ENCODE results near the gene BAMBI.
"Not testable (repeated sequence)": the region's sequence is repeated elsewhere in the genome, so short reads cannot be mapped to it uniquely, and the experiment has no call there.

BAMBI gene

GRCh38 chr10:28638392-28638791 lies 38.9 kb upstream of the BAMBI start:
- TF ChIP-seq, protein P1, sequence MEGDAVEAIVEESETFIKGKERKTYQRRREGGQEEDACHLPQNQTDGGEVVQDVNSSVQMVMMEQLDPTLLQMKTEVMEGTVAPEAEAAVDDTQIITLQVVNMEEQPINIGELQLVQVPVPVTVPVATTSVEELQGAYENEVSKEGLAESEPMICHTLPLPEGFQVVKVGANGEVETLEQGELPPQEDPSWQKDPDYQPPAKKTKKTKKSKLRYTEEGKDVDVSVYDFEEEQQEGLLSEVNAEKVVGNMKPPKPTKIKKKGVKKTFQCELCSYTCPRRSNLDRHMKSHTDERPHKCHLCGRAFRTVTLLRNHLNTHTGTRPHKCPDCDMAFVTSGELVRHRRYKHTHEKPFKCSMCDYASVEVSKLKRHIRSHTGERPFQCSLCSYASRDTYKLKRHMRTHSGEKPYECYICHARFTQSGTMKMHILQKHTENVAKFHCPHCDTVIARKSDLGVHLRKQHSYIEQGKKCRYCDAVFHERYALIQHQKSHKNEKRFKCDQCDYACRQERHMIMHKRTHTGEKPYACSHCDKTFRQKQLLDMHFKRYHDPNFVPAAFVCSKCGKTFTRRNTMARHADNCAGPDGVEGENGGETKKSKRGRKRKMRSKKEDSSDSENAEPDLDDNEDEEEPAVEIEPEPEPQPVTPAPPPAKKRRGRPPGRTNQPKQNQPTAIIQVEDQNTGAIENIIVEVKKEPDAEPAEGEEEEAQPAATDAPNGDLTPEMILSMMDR (IDR thresholded peaks at IDR 0.05; ENCODE audit: extremely low read depth, insufficient read depth, missing control alignments) = no peak
- DNase-seq (ENCODE audit: low spot score) = no peak
- in situ Hi-C loops (cut with MboI; ENCODE audit: low pct_unique_long_range_greater_than_20kb, low sequenced_read_pairs, unreplicated experiment) = no loop called here

DNA sequence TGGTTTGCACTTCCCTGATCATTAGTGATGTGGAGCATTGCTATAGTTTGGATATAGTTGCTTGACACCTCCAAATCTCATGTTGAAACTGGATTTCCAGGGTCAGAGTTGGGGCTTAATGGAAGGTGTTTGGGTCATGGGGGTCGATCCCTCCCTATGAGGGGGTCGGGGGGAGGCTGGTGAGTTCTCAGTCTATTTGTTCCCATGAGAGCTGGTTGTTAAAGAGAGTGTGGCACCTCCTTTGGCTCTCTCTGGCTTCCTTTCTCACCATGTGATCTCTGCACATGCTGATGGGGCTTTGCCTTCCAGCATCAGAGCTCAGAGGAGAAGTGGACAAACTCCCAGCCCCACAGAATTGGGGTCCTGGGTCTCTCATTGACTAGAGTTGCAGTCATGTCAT lies 36.8 kb upstream of the BAMBI start:
- no peak for DNase-seq (ENCODE audit: low spot score)

GRCh38 chr10:28644647-28645046 lies 32.7 kb upstream of the BAMBI start:
- TF ChIP-seq, protein P1 (IDR thresholded peaks at IDR 0.05; ENCODE audit: extremely low read depth, insufficient read depth, missing control alignments) = no peak
- no peak for DNase-seq (ENCODE audit: low spot score)
- in situ Hi-C loops (cut with MboI; ENCODE audit: low pct_unique_long_range_greater_than_20kb, low sequenced_read_pairs, unreplicated experiment) = no loop called here

More for the DNA sequence above, 36.8 kb upstream of the BAMBI start:
- in situ Hi-C loops (cut with MboI; ENCODE audit: low pct_unique_long_range_greater_than_20kb, low sequenced_read_pairs, unreplicated experiment) = no loop called here
- TF ChIP-seq, protein P1 (IDR thresholded peaks at IDR 0.05; ENCODE audit: extremely low read depth, insufficient read depth, missing control alignments) = no peak

DNA sequence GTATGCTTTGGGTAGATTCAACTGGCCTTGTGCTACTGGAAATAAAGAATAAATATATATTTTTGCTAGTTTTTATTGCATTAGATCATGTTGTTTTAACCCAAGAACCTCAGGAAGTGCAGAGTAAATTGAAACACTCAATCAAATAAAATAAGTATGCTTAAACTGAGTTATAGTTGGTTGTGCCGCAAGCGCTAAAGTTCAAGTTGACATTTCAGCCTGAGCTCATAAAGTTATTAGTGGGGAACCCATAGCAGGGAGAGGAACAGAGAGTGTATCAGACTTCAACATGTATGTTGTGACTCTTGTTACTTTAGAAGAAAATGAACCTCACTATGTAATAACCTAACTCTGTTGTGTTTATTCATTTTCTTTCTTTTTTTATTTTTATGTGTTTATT lies 25.2 kb upstream of the BAMBI start:
- in situ Hi-C loops (cut with MboI; ENCODE audit: low pct_unique_long_range_greater_than_20kb, low sequenced_read_pairs, unreplicated experiment) = loop anchor here (25.0 kb wide), 1 partner anchor 660 kb away; no protein-coding TSS in a partner anchor
- no peak for DNase-seq (ENCODE audit: low spot score)
- TF ChIP-seq, protein P1 (IDR thresholded peaks at IDR 0.05; ENCODE audit: extremely low read depth, insufficient read depth, missing control alignments) = no peak

- in situ Hi-C loops (cut with MboI; ENCODE audit: low pct_unique_long_range_greater_than_20kb, low sequenced_read_pairs, unreplicated experiment) = loop anchor here (25.0 kb wide), 1 partner anchor 660 kb away; no protein-coding TSS in a partner anchor
- no peak for DNase-seq (ENCODE audit: low spot score)
- TF ChIP-seq, protein P1 (IDR thresholded peaks at IDR 0.05; ENCODE audit: extremely low read depth, insufficient read depth, missing control alignments) = no peak
Measured at GRCh38 chr10:28652703-28653102, 24.6 kb upstream of the BAMBI start.

DNA sequence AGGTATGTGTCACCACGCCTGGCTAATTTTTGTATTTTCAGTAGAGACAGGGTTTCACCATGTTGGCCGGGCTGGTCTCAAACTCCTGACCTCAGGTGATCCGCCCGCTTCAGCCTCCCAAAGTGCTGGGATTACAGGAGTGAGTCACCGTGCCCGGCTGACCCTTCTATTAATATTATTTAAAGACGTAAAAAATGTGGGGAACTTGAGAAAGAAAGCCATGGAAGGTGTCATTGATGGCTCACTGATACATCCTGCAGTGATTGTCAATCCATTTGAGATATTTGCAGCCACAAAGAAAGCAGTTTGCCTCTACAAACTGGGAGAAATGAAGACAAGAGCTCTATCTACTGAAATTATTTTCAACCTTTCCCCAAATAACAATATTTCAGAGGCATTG lies 18.5 kb upstream of the BAMBI start:
- not testable (repeated sequence) for DNase-seq (ENCODE audit: low spot score)
- in situ Hi-C loops (cut with MboI; ENCODE audit: low pct_unique_long_range_greater_than_20kb, low sequenced_read_pairs, unreplicated experiment) = loop anchor here (25.0 kb wide), 1 partner anchor 653 kb away; no protein-coding TSS in a partner anchor

- DNase-seq (ENCODE audit: low spot score) = no peak
- in situ Hi-C loops (cut with MboI; ENCODE audit: low pct_unique_long_range_greater_than_20kb, low sequenced_read_pairs, unreplicated experiment) = loop anchor here (10.0 to 25.0 kb wide), 2 partner anchors 334 to 651 kb away; no protein-coding TSS in a partner anchor
- TF ChIP-seq, protein P1 (IDR thresholded peaks at IDR 0.05; ENCODE audit: extremely low read depth, insufficient read depth, missing control alignments) = no peak
Measured at GRCh38 chr10:28661035-28661434, 16.3 kb upstream of the BAMBI start.
